Urinary bladder (tissue), 2 donors: ENCODE results near the gene TWF1. TPM values are rescaled to one million over a fixed set of nuclear protein-coding genes. Genes with fewer than 3 reads are reported as not detected.

Experiments
- polyA plus RNA-seq: library from polyadenylated mRNA; stranded (reverse); fragments of 200-250 nt; gene quantifications from one replicate; pipeline ENCODE4 v1.2.3, GENCODE V29; 2013
- total RNA-seq: library from RNA; depleted of rRNA; stranded (reverse); fragments of >200 nt; gene quantifications from one replicate; pipeline ENCODE4 v1.2.3, GENCODE V29; 2014
- donor health status: healthy.

Gene TWF1
- total and polyA plus RNA-seq, 2 donors: 58.6 to 137 TPM

Other genes starting within 250 kb of the TWF1 start
- 41.2 TPM for gene PUS7L, start 47.5 kb downstream of the TWF1 start, total RNA-seq
- gene PUS7L, start 47.5 kb downstream of the TWF1 start, polyA plus RNA-seq: 2.6 TPM
- 33.1 TPM for gene IRAK4, start 47.4 kb downstream of the TWF1 start, total RNA-seq
- 14.0 TPM for gene IRAK4, start 47.4 kb downstream of the TWF1 start, polyA plus RNA-seq
- gene TMEM117, start 29.8 kb upstream of the TWF1 start, total RNA-seq: 31.1 TPM
- 9.2 TPM for gene TMEM117, start 29.8 kb upstream of the TWF1 start, polyA plus RNA-seq